K562 (cell line): Measurements from ENCODE around the gene SAE1. TPM values are rescaled to one million over a fixed set of nuclear protein-coding genes. Genes with fewer than 3 reads are reported as not detected.

ENCODE experiments used
- FOXJ2 ChIP-seq: fragments of 200-800 bp; sonication (Bioruptor generic); IDR thresholded peaks from 2 replicates; pipeline ENCODE4 v1.6.1; 2016; ENCODE audit warnings: missing genetic modification characterization, missing compliant biosample characterization
- KDM4B ChIP-seq, 2 experiments: fragments of 450-650 bp in 1 of 2; sonication (generic) in 1 of 2; IDR thresholded peaks; 2 replicates each; pipeline ENCODE4 v1.6.1; 2016 to 2017; ENCODE audit warnings: borderline replicate concordance in 2 of 2, antibody characterized with exemption in 1 of 2, low read depth in 1 of 2, mild to moderate bottlenecking in 1 of 2
- LCOR ChIP-seq: sonication (generic); formaldehyde crosslinking; IDR thresholded peaks from 2 replicates; pipeline ENCODE4 v1.8.0; 2022; ENCODE audit warnings: mild to moderate bottlenecking, missing genetic modification reagents
- MCM7 ChIP-seq, 2 experiments: fragments of 450-650 bp; IDR thresholded peaks; 2 replicates each; pipeline ENCODE4 v1.6.1; 2016 to 2018
- MECOM ChIP-seq: fragments of 250-450 bp; sonication (Bioruptor Pico); IDR thresholded peaks from 2 replicates; pipeline ENCODE4 v1.8.0; 2022; ENCODE audit warnings: inconsistent platforms
- NCOR1 ChIP-seq: fragments of 450-650 bp; IDR thresholded peaks from 2 replicates; pipeline ENCODE4 v1.6.1; 2016; ENCODE audit warnings: mild to moderate bottlenecking, moderate library complexity
- NR1H2 ChIP-seq: sonication (generic); formaldehyde crosslinking; IDR thresholded peaks from 2 replicates; pipeline ENCODE4 v1.4.0; 2020; ENCODE audit warnings: mild to moderate bottlenecking, missing genetic modification reagents
- TAF1 ChIP-seq: IDR thresholded peaks from 2 replicates; pipeline ENCODE4 v1.6.1; 2011; ENCODE audit warnings: mild to moderate bottlenecking, low read length, moderate library complexity; ENCODE audit not compliant: insufficient read depth, control insufficient read depth, severe bottlenecking; ENCODE audit errors: extremely low read depth
- TSC22D4 ChIP-seq: fragments of 450-650 bp; IDR thresholded peaks from 2 replicates; pipeline ENCODE4 v1.6.1; 2016; ENCODE audit warnings: missing genetic modification characterization, missing biosample characterization, control low read depth
- YBX1 ChIP-seq: fragments of 450-650 bp; IDR thresholded peaks from 2 replicates; pipeline ENCODE4 v1.7.1; 2016; ENCODE audit warnings: mild to moderate bottlenecking
- YY1 ChIP-seq, 3 experiments: IDR thresholded peaks; 2 replicates each; pipeline ENCODE4 v1.6.1; 2011; ENCODE audit warnings: low read length in 2 of 3, mild to moderate bottlenecking in 2 of 3, moderate library complexity in 2 of 3, borderline replicate concordance in 1 of 3, control low read depth in 1 of 3, low read depth in 1 of 3; ENCODE audit not compliant: insufficient read depth in 3 of 3, insufficient replicate concordance in 2 of 3, control insufficient read depth in 1 of 3, insufficient read length in 1 of 3; ENCODE audit errors: extremely low read depth in 1 of 3
- ZKSCAN8 ChIP-seq: fragments of 200-800 bp; sonication (Bioruptor generic); IDR thresholded peaks from 2 replicates; pipeline ENCODE4 v1.6.1; 2016; ENCODE audit warnings: missing genetic modification characterization, missing compliant biosample characterization
- ZNF24 ChIP-seq: fragments of 450-650 bp; IDR thresholded peaks from 2 replicates; pipeline ENCODE4 v1.6.1; 2016
- ZNF354B ChIP-seq: fragments of 250-450 bp; sonication (Bioruptor Pico); IDR thresholded peaks from 2 replicates; pipeline ENCODE4 v1.4.0; 2020
- ZNF778 ChIP-seq: fragments of 450-650 bp; formaldehyde crosslinking; IDR thresholded peaks from 2 replicates; pipeline ENCODE4 v1.4.0; 2020; ENCODE audit warnings: mild to moderate bottlenecking, moderate library complexity
- polyA plus RNA-seq, 8 experiments: library from polyadenylated mRNA; depleted of rRNA in 4 of 8; stranded (reverse) in 5 of 8; unstranded in 3 of 8; fragments of >200 nt; fragmentation: Nextera tagmentation in 2 of 8; fragmentation: Illumina TruSeq in 1 of 8; extraction: Ambion mirVana in 2 of 8; extraction: Trizol in 1 of 8; gene quantifications; 2 replicates each; pipeline versions ENCODE4 v1.2.1 to v1.2.3, GENCODE V29; 2011 to 2014; ENCODE audit warnings: inconsistent platforms in 1 of 8, missing spikeins in 1 of 8
- total RNA-seq, 7 experiments: library from RNA; depleted of rRNA in 6 of 7; stranded (reverse); fragments of >200 nt in 6 of 7; fragmentation: Illumina TruSeq in 2 of 7; extraction: Trizol in 2 of 7; gene quantifications; 2 replicates each; pipeline versions ENCODE4 v1.2.1 to v1.2.3, GENCODE V29; 2011 to 2021; ENCODE audit warnings: low replicate concordance in 1 of 7
- TF ChIP-seq, protein P1 (sequence below): fragments of 250-450 bp; sonication (Bioruptor Pico); IDR thresholded peaks from 2 replicates; pipeline ENCODE4 v1.5.1; 2021; ENCODE audit warnings: mild to moderate bottlenecking
- TF ChIP-seq, protein P2 (sequence below): fragments of 250-450 bp; sonication (Bioruptor Pico); IDR thresholded peaks from 2 replicates; pipeline ENCODE4 v1.5.0; 2021; ENCODE audit warnings: mild to moderate bottlenecking, moderate library complexity
- TF ChIP-seq, protein P3 (sequence below), 2 experiments: IDR thresholded peaks; 2 replicates each; pipeline ENCODE4 v1.6.1; 2011; ENCODE audit warnings: borderline replicate concordance in 1 of 2, control low read depth in 1 of 2, low read depth in 1 of 2, low read length in 1 of 2, mild to moderate bottlenecking in 1 of 2, mixed read lengths in 1 of 2, moderate library complexity in 1 of 2; ENCODE audit not compliant: insufficient read depth in 1 of 2, insufficient read length in 1 of 2, poor library complexity in 1 of 2, severe bottlenecking in 1 of 2; ENCODE audit errors: extremely low read depth in 1 of 2
- TF ChIP-seq, protein P4 (sequence below), 2 experiments: fragments of 450-650 bp; IDR thresholded peaks; 2 replicates each; pipeline ENCODE4 v1.6.1; 2016

The SAE1 gene
- total and polyA plus RNA-seq, 9 of the 15 experiments (the other 6 are each of a cell fraction or from before 2014, with no cell fraction given): 82.8 to 299 (median 217) TPM

DNA sequence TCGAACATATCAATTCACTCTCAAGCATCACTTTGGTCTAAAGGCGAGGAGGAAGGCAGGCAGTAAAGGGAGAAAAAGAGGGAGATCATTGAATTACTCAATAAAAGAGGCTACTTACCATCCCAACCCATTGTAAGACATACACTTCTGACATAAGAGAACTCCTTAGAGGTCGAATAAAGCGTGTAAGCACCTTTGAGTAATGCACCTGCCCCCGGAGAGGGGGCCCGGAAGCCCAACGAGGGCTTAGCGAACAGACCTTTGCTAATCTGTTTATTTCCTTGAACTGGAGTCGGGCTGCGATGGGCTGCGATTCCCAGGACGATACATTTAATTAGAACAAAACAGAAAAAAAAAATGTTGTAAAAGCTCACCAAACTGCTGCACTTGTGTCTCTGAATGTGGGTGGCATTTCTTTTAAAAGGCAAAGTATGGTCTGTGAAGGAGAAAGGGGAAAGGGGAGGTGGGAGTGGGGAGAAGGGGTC, 20.1 kb upstream of the SAE1 start (continued):
- TF ChIP-seq YY1 (IDR thresholded peaks at IDR 0.05; ENCODE audit: borderline replicate concordance in 1 of 3, control insufficient read depth in 1 of 3, extremely low read depth in 1 of 3, insufficient read depth in 3 of 3, insufficient read length in 1 of 3, insufficient replicate concordance in 2 of 3, low read depth in 1 of 3, low read length in 2 of 3) (no peak), ZNF354B (CRISPR knock-in tag) (no peak), KDM4B (IDR thresholded peaks at IDR 0.05; ENCODE audit: borderline replicate concordance in 2 of 2, low read depth in 1 of 2) (no peak), NR1H2 (CRISPR knock-in tag) (no peak), NCOR1 (no peak), FOXJ2 (tag) (no peak), MECOM (CRISPR knock-in tag) (no peak), ZKSCAN8 (CRISPR knock-in tag) (no peak), ZNF24 (no peak), MCM7 (IDR thresholded peaks at IDR 0.05) (no peak), LCOR (CRISPR knock-in tag) (no peak), YBX1 (no peak), TSC22D4 (tag) (no peak), TAF1 (peak; percentile 31), ZNF778 (no peak)
- TF ChIP-seq, protein P1, sequence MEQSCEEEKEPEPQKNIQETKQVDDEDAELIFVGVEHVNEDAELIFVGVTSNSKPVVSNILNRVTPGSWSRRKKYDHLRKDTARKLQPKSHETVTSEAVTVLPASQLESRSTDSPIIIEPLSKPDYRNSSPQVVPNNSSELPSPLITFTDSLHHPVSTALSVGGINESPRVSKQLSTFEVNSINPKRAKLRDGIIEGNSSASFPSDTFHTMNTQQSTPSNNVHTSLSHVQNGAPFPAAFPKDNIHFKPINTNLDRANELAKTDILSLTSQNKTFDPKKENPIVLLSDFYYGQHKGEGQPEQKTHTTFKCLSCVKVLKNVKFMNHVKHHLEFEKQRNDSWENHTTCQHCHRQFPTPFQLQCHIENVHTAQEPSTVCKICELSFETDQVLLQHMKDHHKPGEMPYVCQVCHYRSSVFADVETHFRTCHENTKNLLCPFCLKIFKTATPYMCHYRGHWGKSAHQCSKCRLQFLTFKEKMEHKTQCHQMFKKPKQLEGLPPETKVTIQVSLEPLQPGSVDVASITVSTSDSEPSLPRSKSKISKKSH: no peak
- TF ChIP-seq, protein P2, sequence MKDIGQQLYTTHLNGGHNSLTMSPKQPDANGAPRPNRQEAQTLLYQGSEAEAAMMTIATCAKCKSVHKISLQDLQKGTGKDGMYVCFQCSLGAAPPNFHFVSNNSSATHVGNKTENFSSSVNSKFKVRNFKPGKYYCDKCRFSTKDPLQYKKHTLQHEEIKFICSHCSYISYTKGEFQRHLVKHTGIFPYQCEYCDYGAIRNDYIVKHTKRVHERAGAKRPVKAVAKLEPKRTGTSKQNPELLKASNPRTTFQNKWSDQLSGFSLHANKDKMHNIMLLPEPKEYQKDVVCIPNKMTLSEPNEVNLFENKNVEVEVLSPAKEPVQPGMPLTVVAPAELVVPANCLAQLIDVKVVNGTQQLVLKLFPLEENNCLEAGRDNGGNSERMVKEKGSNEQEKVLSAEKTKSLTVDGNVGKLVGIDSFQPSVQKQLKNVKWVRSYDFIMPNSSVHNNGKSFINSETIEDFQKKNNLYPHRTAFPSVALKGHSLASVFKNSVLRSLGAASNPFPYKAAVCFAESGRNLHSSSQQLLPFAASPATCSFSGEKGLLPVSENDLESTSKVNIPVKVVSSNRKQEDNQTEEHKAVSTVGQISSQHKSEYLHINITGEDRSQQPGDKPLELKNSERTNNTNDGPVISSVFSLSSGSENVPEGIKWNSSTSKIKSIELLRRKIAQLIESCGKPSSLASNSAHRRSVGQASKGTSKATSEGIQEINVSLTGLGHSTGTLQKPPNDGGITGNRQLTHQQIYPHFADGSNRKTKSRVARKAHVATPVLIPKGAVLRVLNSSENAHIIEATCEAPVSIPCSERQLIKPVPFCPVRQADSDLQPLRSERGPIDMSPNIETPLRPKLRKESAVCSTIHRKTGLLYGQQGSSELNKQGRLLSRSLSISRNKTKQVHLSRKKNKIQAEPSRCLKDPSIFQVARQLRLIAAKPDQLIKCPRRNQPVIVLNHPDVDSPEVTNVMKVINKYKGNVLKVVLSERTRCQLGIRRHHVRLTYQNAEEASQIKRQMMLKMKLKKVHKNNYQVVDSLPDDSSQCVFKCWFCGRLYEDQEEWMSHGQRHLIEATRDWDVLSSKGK: no peak
- TF ChIP-seq, protein P3, sequence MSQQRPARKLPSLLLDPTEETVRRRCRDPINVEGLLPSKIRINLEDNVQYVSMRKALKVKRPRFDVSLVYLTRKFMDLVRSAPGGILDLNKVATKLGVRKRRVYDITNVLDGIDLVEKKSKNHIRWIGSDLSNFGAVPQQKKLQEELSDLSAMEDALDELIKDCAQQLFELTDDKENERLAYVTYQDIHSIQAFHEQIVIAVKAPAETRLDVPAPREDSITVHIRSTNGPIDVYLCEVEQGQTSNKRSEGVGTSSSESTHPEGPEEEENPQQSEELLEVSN (IDR thresholded peaks at IDR 0.05; ENCODE audit: borderline replicate concordance in 1 of 2, extremely low read depth in 1 of 2, insufficient read depth in 1 of 2, insufficient read length in 1 of 2, low read depth in 1 of 2, low read length in 1 of 2, poor library complexity in 1 of 2, severe bottlenecking in 1 of 2): peak in 1 of 2 experiments; percentile 3
- TF ChIP-seq, protein P4, sequence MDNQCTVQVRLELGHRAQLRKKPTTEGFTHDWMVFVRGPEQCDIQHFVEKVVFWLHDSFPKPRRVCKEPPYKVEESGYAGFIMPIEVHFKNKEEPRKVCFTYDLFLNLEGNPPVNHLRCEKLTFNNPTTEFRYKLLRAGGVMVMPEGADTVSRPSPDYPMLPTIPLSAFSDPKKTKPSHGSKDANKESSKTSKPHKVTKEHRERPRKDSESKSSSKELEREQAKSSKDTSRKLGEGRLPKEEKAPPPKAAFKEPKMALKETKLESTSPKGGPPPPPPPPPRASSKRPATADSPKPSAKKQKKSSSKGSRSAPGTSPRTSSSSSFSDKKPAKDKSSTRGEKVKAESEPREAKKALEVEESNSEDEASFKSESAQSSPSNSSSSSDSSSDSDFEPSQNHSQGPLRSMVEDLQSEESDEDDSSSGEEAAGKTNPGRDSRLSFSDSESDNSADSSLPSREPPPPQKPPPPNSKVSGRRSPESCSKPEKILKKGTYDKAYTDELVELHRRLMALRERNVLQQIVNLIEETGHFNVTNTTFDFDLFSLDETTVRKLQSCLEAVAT (IDR thresholded peaks at IDR 0.05): 0 out of 4 replicates have a peak, but pooled peaks of 1 of the 2 experiments have one; percentile 6
